DMS153 (cell line): Measurements from ENCODE around the gene NEO1.
"Not testable (repeated sequence)": the region's sequence is repeated elsewhere in the genome, so short reads cannot be mapped to it uniquely, and the experiment has no call there.

Experiments
- DNase-seq: peaks from one replicate; lab custom pipeline; 2025; lab: John Stamatoyannopoulos, UW

The NEO1 gene

GRCh38 chr15:73212424-73212823, 160.2 kb downstream of the NEO1 start:
- DNase-seq: no peak

GRCh38 chr15:73221450-73221849, 169.2 kb downstream of the NEO1 start:
- not testable (repeated sequence) for DNase-seq

GRCh38 chr15:73225358-73226015, 173.2 kb downstream of the NEO1 start:
- DNase-seq: no peak

- no peak for DNase-seq
These were observed 174.0 kb downstream of the NEO1 start for GRCh38 chr15:73226093-73226814.

GRCh38 chr15:73227433-73228056, 175.3 kb downstream of the NEO1 start:
- DNase-seq: no peak

GRCh38 chr15:73228128-73228646, 175.9 kb downstream of the NEO1 start:
- no peak for DNase-seq

- no peak for DNase-seq
These were observed 179.6 kb downstream of the NEO1 start for GRCh38 chr15:73231661-73232419.

- no peak for DNase-seq
These were observed 180.5 kb downstream of the NEO1 start for GRCh38 chr15:73232776-73233175.

GRCh38 chr15:73233623-73234022, 181.4 kb downstream of the NEO1 start:
- no peak for DNase-seq

- no peak for DNase-seq
These were observed 185.6 kb downstream of the NEO1 start for GRCh38 chr15:73237910-73238309.

- no peak for DNase-seq
These were observed 187.4 kb downstream of the NEO1 start for GRCh38 chr15:73239564-73240215.

- DNase-seq: peak; percentile 10
These were observed 188.7 kb downstream of the NEO1 start for GRCh38 chr15:73240866-73241499.

GRCh38 chr15:73244333-73244732, 192.1 kb downstream of the NEO1 start:
- DNase-seq: no peak

- no peak for DNase-seq
These were observed 194.2 kb downstream of the NEO1 start for GRCh38 chr15:73246439-73246838.

GRCh38 chr15:73246898-73247297, 194.6 kb downstream of the NEO1 start:
- no peak for DNase-seq

GRCh38 chr15:73247331-73247730, 195.1 kb downstream of the NEO1 start:
- DNase-seq: no peak

GRCh38 chr15:73249499-73249898, 197.2 kb downstream of the NEO1 start:
- no peak for DNase-seq

GRCh38 chr15:73254598-73254997, 202.3 kb downstream of the NEO1 start:
- DNase-seq: no peak

- no peak for DNase-seq
These were observed 206.2 kb downstream of the NEO1 start for GRCh38 chr15:73258271-73259108.

GRCh38 chr15:73264881-73265280, 212.6 kb downstream of the NEO1 start:
- peak; percentile 57 for DNase-seq
